ENCODE measurements around the gene SCUBE2.

The SCUBE2 gene

GRCh38 chr11:9073466-9074225 lies 17.8 kb downstream of the SCUBE2 start:
- no peak for DNase-seq

- no peak for DNase-seq
Measured at GRCh38 chr11:9072626-9073176, 18.7 kb downstream of the SCUBE2 start.

GRCh38 chr11:9071692-9072091 lies 19.7 kb downstream of the SCUBE2 start:
- DNase-seq = no peak

- no peak for DNase-seq
Measured at GRCh38 chr11:9070749-9071491, 20.5 kb downstream of the SCUBE2 start.

- DNase-seq = no peak
Measured at GRCh38 chr11:9069862-9070470, 21.4 kb downstream of the SCUBE2 start.

- no peak for DNase-seq
Measured at GRCh38 chr11:9069256-9069655, 22.1 kb downstream of the SCUBE2 start.

- DNase-seq = peak; percentile 44
Measured at GRCh38 chr11:9066433-9066925, 24.9 kb downstream of the SCUBE2 start.

- DNase-seq = no peak
Measured at GRCh38 chr11:9065607-9066432, 25.6 kb downstream of the SCUBE2 start.

GRCh38 chr11:9061807-9062206 lies 29.6 kb downstream of the SCUBE2 start:
- DNase-seq = no peak

GRCh38 chr11:9060700-9061111 lies 30.7 kb downstream of the SCUBE2 start:
- DNase-seq = no peak

GRCh38 chr11:9059406-9059805 lies 32.0 kb downstream of the SCUBE2 start:
- DNase-seq = no peak

GRCh38 chr11:9057888-9058287 lies 33.5 kb downstream of the SCUBE2 start:
- no peak for DNase-seq

GRCh38 chr11:9057007-9057406 lies 34.4 kb downstream of the SCUBE2 start:
- no peak for DNase-seq

GRCh38 chr11:9056467-9056866 lies 34.9 kb downstream of the SCUBE2 start:
- no peak for DNase-seq

GRCh38 chr11:9053316-9054035 lies 37.9 kb downstream of the SCUBE2 start:
- DNase-seq = no peak

- no peak for DNase-seq
Measured at GRCh38 chr11:9052316-9052715, 39.1 kb downstream of the SCUBE2 start.

- no peak for DNase-seq
Measured at GRCh38 chr11:9049959-9050358, 41.4 kb downstream of the SCUBE2 start.

- no peak for DNase-seq
Measured at GRCh38 chr11:9047964-9048523, 43.4 kb downstream of the SCUBE2 start.

GRCh38 chr11:9046481-9046880 lies 44.9 kb downstream of the SCUBE2 start:
- DNase-seq = no peak

GRCh38 chr11:9042488-9042887 lies 48.9 kb downstream of the SCUBE2 start:
- DNase-seq = no peak

- no peak for DNase-seq
Measured at GRCh38 chr11:9041747-9042146, 49.7 kb downstream of the SCUBE2 start.

- no peak for DNase-seq
Measured at GRCh38 chr11:9040410-9040809, 51.0 kb downstream of the SCUBE2 start.
